ENCODE results near the gene ZC2HC1C. TPM values are rescaled to one million over a fixed set of nuclear protein-coding genes. Genes with fewer than 3 reads are reported as not detected.
A peak's percentile ranks its signal among the peaks of the same experiment; 100 is the strongest.

Gene ZC2HC1C
- total RNA-seq, 2 experiments from 2014 or later, result 0.22 to 0.30 TPM

GRCh38 chr14:75049731-75050201 lies 19.7 kb upstream of the ZC2HC1C start:
- intact Hi-C loops (cut with DNase I, micrococcal nuclease), result no loop called here
- Histone ChIP-seq H3K4me3 (ENCODE audit: low read length) (no peak overlapping the region), H3K4me1 (ENCODE audit: insufficient read depth, low read length) (peaks cover 17% of the 10 kb centered on the region), H3K27ac (ENCODE audit: low read depth in 1 of 2, low read length in 2 of 2) (no peak overlapping the region), H3K9me3 (ENCODE audit: control insufficient read depth in 1 of 2, insufficient read depth in 1 of 2, low read length in 2 of 2) (no peaks in the 10 kb centered on the region), H3K27me3 (ENCODE audit: control insufficient read depth in 1 of 2, insufficient read depth in 2 of 2, low read length in 2 of 2) (no peaks in the 10 kb centered on the region), H3K36me3 (ENCODE audit: insufficient read depth, low read length) (no peaks in the 10 kb centered on the region)
- Mint-ChIP-seq H3K9me3 (no peaks in the 10 kb centered on the region), H3K36me3 (ENCODE audit: low read depth) (peaks cover 44% of the 10 kb centered on the region), H3K4me3 (peak overlapping the region; percentile 89), H3K27ac (peak overlapping the region; percentile 84), H3K4me1 (ENCODE audit: low read depth) (peaks cover 68% of the 10 kb centered on the region), H3K27me3 (no peaks in the 10 kb centered on the region)
- DNase-seq, result no peak
- ChIA-PET POLR2A (interaction anchor here (0.9 to 4.1 kb wide), 3 partner anchors 8 to 28 kb away, joined by 3 to 22 read pairs (median 4); partner anchors contain the start of gene ACYP1), CTCF (interaction anchor here (1.1 to 1.9 kb wide), 2 partner anchors 16 to 189 kb away, joined by 3 to 5 read pairs; no protein-coding TSS in a partner anchor)
- no peak for ATAC-seq (ENCODE audit: poor library complexity)
- no peak for TF ChIP-seq CTCF (IDR thresholded peaks at IDR 0.05)

DNA sequence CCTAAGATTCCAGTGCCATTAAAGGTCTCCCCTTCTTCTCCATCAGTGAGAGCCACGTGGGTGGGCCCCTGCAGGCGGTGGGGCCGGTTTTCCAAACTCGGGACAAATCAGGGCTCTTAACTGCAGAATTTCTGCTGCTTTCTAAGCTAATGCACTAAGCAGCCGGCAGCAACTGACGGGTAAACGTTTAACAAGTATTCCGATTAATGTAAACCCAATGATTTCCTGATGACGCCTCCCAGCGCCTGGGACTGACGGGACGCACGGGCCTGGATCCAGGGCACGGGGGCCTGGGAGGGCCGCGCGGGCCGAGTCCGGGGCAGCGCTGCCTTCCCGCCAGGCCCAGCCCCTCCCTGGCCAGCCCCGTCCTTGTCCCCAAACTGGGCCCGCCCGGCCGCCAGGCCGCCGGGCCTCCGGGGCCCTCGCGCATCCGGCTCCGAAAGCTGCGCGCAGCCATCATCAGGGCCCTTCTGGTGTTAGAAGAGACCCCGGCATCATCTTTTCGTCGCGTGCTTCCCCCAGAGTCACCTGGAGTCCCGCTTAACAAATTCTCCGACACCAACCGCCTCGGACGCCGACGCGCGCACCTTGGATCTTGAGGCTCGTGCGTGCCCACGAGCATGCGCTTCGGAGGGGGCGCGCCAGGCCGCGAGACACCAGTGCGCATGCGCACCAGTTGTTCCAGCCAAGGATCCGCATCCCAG lies 18.4 kb upstream of the ZC2HC1C start, which contains the start of gene MLH3:
Gene MLH3, minus strand, starts transcription at position 616 of the 704 bp plus-strand sequence. CDS start 1,812 bp downstream, outside the sequence.
- intact Hi-C loops (cut with DNase I, micrococcal nuclease), result no loop called here
- Mint-ChIP-seq H3K9me3 (no peaks in the 10 kb centered on the region), H3K27me3 (no peaks in the 10 kb centered on the region), H3K4me1 (ENCODE audit: low read depth) (peaks cover 55% of the 10 kb centered on the region), H3K4me3 (peak within 1 kb of the TSS; percentile 96), H3K36me3 (ENCODE audit: low read depth) (peaks cover 50% of the 10 kb centered on the region), H3K27ac (peak within 1 kb of the TSS; percentile 84)
- ChIA-PET POLR2A (interaction anchor here (0.6 to 4.1 kb wide), 6 partner anchors 13 to 283 kb away, joined by 3 to 22 read pairs (median 4); partner anchors contain the start of genes ACYP1 and ZC2HC1C), CTCF (interaction anchor here (1.6 kb wide), 1 partner anchor 13 kb away, joined by 7 read pairs; the partner anchor contains the start of gene ACYP1)
- DNase-seq (peak; percentile 64 to 92 (median 76)), ATAC-seq (ENCODE audit: poor library complexity) (peak; percentile 80)
- peak within 1 kb of the TSS in 1 of 2 donors; percentile 66 for H3K27ac ChIP-seq (ENCODE audit: low read depth in 1 of 2, low read length in 2 of 2)
- no peak for TF ChIP-seq CTCF (IDR thresholded peaks at IDR 0.05)
- H3K36me3 ChIP-seq (ENCODE audit: insufficient read depth, low read length), result no peaks in the 10 kb centered on the region
- no peaks in the 10 kb centered on the region for H3K27me3 ChIP-seq (ENCODE audit: control insufficient read depth in 1 of 2, insufficient read depth in 2 of 2, low read length in 2 of 2)
- H3K4me3 ChIP-seq (ENCODE audit: low read length), result peak within 1 kb of the TSS; percentile 70
- H3K4me1 ChIP-seq (ENCODE audit: insufficient read depth, low read length), result peaks cover 15% of the 10 kb centered on the region
- H3K9me3 ChIP-seq (ENCODE audit: control insufficient read depth in 1 of 2, insufficient read depth in 1 of 2, low read length in 2 of 2), result no peaks in the 10 kb centered on the region

DNA sequence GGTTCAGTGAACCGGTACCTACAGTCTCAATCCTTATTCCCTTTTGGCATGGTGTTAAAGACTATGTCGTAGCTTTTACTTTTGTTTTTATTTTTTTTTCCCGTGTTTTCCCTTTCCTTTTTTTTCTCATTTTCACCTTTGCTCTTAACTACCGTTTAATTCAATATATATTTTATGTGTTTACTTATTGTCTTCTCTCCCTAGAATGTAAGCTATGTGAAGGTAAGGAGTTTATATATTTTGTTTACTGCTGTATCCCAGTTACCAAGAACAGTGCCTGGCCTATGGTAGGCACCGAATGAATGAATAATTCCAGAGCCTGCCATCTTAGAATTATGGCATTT lies 17.9 kb upstream of the ZC2HC1C start:
- POLR2A ChIA-PET, result interaction anchor here (0.6 to 4.1 kb wide), 6 partner anchors 12 to 283 kb away, joined by 3 to 22 read pairs (median 4); partner anchors contain the start of genes ACYP1 and ZC2HC1C
- no peaks in the 10 kb centered on the region for H3K9me3 ChIP-seq (ENCODE audit: control insufficient read depth in 1 of 2, insufficient read depth in 1 of 2, low read length in 2 of 2)
- no peaks in the 10 kb centered on the region for H3K36me3 ChIP-seq (ENCODE audit: insufficient read depth, low read length)
- Mint-ChIP-seq H3K9me3 (no peaks in the 10 kb centered on the region), H3K4me3 (peak overlapping the region; percentile 96), H3K4me1 (ENCODE audit: low read depth) (peaks cover 54% of the 10 kb centered on the region), H3K27ac (peak overlapping the region; percentile 84), H3K36me3 (ENCODE audit: low read depth) (peaks cover 47% of the 10 kb centered on the region), H3K27me3 (no peaks in the 10 kb centered on the region)
- peaks cover 15% of the 10 kb centered on the region for H3K4me1 ChIP-seq (ENCODE audit: insufficient read depth, low read length)
- no peak overlapping the region for H3K27ac ChIP-seq (ENCODE audit: low read depth in 1 of 2, low read length in 2 of 2)
- CTCF ChIA-PET, result interaction anchor here (1.6 kb wide), 1 partner anchor 12 kb away, joined by 7 read pairs; the partner anchor contains the start of gene ACYP1
- no peak for ATAC-seq (ENCODE audit: poor library complexity)
- intact Hi-C loops (cut with DNase I, micrococcal nuclease), result no loop called here
- DNase-seq, result no peak
- peak overlapping the region; percentile 70 for H3K4me3 ChIP-seq (ENCODE audit: low read length)
- H3K27me3 ChIP-seq (ENCODE audit: control insufficient read depth in 1 of 2, insufficient read depth in 2 of 2, low read length in 2 of 2), result no peaks in the 10 kb centered on the region
- TF ChIP-seq CTCF (IDR thresholded peaks at IDR 0.05), result no peak
